ENCODE measurements around the gene RBL2.
A peak's percentile ranks its signal among the peaks of the same experiment; 100 is the strongest.
"Not testable (repeated sequence)": the region's sequence is repeated elsewhere in the genome, so short reads cannot be mapped to it uniquely, and the experiment has no call there.

Gene RBL2, protein sequence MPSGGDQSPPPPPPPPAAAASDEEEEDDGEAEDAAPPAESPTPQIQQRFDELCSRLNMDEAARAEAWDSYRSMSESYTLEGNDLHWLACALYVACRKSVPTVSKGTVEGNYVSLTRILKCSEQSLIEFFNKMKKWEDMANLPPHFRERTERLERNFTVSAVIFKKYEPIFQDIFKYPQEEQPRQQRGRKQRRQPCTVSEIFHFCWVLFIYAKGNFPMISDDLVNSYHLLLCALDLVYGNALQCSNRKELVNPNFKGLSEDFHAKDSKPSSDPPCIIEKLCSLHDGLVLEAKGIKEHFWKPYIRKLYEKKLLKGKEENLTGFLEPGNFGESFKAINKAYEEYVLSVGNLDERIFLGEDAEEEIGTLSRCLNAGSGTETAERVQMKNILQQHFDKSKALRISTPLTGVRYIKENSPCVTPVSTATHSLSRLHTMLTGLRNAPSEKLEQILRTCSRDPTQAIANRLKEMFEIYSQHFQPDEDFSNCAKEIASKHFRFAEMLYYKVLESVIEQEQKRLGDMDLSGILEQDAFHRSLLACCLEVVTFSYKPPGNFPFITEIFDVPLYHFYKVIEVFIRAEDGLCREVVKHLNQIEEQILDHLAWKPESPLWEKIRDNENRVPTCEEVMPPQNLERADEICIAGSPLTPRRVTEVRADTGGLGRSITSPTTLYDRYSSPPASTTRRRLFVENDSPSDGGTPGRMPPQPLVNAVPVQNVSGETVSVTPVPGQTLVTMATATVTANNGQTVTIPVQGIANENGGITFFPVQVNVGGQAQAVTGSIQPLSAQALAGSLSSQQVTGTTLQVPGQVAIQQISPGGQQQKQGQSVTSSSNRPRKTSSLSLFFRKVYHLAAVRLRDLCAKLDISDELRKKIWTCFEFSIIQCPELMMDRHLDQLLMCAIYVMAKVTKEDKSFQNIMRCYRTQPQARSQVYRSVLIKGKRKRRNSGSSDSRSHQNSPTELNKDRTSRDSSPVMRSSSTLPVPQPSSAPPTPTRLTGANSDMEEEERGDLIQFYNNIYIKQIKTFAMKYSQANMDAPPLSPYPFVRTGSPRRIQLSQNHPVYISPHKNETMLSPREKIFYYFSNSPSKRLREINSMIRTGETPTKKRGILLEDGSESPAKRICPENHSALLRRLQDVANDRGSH

DNA sequence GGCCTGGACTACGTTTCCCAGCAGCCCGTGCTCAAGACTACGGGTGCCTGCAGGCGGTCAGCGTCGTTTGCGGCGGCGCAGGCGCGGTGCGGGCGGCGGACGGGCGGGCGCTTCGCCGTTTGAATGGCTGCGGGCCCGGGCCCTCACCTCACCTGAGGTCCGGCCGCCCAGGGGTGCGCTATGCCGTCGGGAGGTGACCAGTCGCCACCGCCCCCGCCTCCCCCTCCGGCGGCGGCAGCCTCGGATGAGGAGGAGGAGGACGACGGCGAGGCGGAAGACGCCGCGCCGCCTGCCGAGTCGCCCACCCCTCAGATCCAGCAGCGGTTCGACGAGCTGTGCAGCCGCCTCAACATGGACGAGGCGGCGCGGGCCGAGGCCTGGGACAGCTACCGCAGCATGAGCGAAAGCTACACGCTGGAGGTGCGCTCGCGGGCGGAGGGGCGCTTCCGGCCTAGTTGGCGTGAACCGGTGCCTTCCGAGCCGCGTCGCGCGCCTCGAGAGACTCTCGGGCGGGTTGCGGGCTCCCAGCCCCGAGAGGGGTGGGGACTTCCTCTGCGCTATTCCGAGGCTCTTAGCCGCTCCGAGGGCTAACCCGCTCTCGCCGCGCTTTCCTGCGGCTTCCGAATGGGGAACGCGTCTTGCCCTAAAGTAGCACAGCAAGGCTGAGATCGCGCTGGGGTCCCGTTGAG, at the start of gene RBL2:
RBL2 (plus strand) TSS at position 95 of the 689 bp plus-strand sequence; CDS start at position 181, 86 bp downstream.
- DNase-seq (ENCODE audit: low read depth) = peak; percentile 43

DNA sequence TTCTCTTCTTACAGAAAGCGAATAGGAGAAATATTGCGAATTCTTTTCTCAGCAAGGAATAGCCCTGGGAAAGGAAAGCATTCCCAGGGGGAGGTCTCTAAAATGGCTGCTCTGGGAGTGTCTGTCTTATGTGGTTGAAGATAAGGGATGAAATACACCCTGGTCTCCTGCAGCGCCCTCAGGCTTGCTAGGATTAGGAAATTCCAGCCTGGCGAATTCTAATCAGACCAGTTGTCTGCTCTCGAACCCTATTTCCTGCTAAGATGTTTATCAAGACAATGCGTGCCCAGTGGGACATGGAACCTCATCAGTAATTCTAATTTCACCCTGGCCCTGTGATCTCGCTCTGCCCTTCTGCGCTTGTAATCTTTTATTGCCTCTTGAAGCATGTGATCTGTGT, 49.7 kb upstream of the RBL2 start:
- DNase-seq (ENCODE audit: low read depth) = not testable (repeated sequence)

DNA sequence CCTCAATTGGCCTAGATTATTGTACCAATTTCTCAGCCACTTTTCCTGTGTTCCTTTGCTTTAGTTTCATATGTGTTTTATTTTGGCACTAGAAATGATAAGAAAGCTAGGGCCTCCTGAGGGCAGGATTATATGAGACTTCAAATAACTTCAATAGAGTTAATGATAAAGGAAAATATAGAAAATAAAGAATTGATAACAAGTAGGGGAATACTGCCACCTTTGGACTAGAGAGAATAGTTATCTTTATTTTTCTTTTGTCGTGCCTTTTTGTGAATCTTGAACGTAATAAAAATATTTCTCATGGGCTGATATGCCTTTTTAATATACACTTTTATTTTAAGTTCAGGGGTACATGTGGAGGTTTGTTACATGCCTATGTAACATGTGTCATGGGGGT, 29.3 kb upstream of the RBL2 start:
- no peak for DNase-seq (ENCODE audit: low read depth)

DNA sequence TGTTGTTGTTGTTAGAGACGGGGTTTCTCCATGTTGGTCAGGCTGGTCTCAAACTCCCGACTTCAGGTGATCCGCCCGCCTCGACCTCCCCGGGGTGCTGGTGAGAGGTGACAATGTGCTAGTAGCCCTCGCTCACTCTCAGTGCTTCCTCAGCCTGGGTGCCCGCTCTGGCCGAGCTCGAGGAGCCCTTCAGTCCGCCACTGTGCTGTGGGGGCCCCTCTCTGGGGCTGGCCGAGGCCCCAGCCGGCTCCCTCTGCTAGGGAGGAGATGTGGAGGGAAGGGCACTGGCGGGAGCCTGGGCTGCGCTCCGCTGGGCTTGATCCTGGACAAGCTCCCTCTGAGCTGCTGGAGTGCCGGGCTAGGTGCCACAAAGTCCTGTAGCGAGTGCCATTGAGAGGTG, 21.7 kb upstream of the RBL2 start:
- no peak for DNase-seq (ENCODE audit: low read depth)

DNA sequence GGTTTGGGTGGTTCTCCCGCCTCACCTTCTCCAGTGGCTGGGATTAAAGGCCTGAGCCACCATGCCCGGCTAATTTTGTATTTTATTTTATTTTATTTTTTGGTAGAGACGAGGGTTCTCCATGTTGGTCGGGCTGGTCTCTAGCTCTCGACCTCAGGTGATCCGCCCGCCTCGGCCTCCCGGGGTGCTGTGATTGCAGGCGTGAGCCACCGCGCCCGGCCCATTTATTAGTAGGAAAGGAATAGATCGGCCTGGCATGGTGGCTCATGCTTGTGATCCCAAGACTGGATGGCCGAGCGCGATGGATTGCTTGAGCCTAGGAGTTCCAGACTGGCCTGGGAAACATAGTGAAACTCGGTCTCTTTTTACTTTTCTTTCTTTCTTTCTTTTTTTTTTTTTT, 20.4 kb upstream of the RBL2 start:
- no peak for DNase-seq (ENCODE audit: low read depth)

DNA sequence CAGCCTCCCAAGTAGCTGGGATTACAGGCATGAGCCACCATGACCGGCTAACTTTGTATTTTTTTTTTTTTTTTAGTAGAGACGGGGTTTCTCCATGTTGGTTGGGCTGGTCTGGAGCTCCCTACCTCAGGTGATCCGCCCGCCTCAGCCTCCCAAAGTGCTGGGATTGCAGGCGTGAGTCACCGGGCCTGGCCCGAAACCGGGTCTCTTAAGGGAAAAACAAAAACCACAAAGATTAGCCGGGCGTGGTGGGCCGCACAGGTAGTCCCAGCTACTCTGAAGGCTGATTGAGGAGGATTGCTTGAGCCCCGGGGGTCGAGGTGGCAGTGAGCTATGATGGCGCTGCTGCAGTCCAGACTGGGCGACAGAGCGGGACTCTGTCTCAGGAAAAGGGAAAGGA, 19.9 kb upstream of the RBL2 start:
- no peak for DNase-seq (ENCODE audit: low read depth)

DNA sequence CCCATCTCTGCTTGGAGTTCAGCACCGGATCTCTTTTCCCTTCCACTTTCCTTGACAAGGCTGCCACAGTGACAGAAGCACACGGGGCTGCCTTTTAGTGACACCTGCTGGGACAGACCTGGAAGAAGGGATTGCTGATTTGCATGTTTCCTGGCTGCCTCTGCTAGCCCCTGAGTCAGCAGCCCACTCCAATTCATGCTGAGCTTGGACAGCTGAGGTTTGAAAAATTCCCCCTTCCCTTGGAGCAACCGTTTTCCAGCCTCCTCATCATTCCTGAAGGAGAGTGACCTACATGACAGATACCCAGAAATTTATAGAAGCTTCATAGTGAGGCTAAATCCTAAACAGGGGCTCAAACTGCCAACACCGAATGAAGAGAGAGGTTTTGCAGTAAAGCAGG, 18.8 kb upstream of the RBL2 start:
- DNase-seq (ENCODE audit: low read depth) = no peak

DNA sequence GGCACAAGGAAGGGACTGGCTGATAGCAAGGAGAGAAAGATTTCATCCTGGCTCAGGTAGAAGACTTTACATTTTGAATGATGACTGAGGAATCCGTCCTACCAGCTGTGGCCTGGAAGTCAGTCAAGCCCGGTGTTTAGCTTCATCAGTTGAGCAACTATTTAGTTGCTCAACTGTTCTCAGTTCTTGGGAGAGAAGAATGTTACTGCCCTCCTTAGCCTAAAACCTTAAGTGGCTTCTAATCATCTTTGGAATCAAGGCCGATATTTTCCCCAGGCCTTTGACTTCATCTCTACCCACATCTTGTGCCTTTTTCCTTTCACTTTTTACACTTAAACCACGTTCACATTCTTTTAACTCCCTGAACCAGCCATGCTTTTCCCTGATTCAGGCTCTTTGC, 17.3 kb upstream of the RBL2 start:
- DNase-seq (ENCODE audit: low read depth) = no peak

DNA sequence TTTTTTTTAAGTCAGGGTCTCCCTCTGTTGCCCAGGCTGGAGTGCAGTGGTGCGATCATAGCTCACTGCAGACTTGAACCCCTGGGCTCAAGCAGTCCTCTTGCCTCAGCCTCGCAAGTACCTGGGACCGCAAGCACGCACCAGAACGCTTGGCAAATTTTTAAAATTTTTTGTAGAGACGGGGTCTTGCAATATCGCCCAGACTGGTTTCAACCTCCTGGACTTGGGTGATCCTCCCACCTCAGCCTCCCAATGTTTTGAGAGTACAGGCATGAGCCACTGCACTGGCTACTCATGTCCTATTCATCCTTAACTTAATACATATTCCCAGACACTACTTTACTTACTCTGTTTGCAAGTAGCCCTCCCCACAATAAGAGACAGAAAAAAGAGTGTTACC, 16.3 kb upstream of the RBL2 start:
- no peak for DNase-seq (ENCODE audit: low read depth)

DNA sequence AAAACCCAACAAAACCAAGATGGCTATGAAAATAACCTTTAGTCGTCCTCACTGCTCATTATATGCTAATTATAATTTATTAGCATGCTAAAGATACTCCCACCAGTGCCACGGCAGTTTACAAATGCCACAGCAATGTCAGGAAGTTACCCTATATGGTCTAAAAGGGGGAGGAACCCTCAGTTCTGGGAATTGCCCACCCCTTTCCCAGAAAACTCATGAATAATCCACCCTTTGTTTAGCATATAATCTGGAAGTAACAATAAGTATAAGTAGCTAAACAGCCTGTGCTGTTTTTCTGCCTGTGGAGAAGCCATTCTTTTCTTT, 14.9 kb upstream of the RBL2 start:
- not testable (repeated sequence) for DNase-seq (ENCODE audit: low read depth)

DNA sequence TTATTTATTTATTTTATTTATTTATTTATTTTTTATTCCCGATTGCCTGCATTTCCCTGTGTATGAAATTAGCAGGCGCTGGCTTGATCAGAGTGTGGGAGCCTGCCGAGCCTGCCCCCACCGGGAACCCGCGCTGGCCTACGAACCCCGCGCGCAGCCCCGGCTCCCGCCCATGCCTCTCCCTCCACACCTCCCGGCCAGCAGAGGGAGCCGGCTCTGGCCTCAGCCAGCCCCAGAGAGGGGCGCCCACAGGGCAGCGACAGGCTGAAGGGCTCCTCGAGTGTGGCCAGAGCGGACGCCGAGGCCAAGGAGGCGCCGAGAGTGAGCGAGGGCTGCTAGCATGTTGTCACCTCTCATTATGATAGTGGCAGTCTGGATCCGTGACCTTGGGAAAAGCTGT, 13.0 kb upstream of the RBL2 start:
- no peak for DNase-seq (ENCODE audit: low read depth)

DNA sequence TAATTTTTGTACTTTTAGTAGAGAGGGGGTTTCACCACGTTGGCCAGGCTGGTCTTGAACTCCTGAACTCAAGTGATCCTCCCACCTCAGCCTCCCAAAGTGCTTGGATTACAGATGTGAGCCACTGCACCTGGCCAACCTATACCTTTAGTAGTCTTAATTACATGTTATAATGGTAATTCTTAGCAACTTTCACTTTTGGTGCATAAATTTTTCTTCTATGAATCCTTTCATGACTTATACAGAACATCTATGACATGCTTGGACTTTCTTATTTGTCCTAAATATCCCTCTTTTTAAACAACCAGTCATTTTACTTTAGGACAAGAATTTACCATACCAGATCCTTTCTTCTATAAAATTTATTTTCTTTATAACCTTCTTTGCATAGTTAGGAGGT, 10.3 kb upstream of the RBL2 start:
- DNase-seq (ENCODE audit: low read depth) = not testable (repeated sequence)

DNA sequence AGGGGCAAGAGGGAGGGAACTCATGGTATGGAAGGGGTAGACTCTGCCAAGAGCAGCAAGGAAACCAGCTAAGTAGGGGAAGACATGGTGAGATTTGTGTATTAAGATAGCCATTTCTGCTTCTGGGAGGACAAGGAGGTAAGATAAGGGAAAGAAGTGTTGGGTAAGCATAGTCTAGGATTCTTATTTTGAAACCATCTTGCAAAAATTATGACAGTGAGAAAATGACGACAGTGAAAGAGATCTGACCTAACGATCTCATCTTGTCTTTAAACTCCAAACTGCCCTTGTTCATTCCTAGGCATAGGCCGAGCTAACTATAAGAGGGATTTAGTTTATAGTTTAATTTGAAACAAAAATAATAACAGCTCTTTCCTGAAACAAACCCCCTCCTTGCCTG, 5.6 kb upstream of the RBL2 start:
- DNase-seq (ENCODE audit: low read depth) = no peak

DNA sequence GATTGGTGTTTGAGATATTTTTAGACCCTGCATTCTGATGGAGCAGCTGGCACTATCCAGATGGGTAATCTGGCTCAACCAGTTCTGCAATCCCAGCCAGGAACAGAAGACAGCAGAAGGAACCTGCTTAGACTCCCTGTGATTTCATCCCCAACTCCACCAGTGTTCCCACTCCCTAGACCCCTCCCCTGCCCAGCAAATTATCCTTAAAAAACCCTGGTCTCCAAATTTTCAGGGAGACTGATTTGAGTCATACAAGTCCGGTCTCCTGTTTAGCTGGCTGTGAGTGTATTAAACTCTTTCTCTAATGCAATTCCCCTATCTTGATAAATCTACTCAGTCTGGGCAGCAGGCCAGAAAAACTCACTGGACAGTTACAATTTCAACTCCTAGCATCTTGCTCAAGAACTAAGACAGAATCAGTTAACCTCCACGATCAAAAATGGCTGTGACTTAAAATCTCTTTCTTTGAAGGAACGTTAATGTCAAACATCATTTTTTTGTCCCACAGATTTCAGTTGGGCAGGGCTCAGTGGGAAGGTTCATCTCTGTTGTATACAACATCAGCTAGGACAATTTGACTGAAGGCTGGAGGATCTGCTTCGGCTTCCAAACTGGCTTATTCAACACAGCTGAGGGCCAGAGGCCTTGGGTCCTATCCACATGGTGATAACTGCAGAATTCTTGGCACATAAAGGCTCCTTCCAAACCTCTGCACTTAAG, 4.9 kb upstream of the RBL2 start:
- DNase-seq (ENCODE audit: low read depth) = no peak

DNA sequence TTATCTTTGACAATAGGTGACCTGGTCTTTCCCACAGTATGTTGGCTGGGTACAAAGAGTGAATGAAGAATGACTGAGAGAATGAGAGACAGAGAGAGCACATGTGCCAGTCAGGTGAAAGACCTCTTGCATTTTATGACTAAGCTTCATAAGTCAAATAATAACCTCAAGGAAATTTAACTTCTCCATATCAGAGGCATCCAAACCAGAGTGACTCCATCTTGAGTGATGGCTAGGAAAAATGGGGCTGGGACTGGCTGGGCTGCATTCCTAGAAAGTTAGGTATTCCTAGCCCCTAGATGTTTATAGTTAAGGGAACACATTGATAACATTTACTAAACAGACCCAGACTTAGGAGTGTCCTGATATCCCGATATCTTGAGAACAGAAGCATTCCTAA, 3.9 kb upstream of the RBL2 start:
- no peak for DNase-seq (ENCODE audit: low read depth)

DNA sequence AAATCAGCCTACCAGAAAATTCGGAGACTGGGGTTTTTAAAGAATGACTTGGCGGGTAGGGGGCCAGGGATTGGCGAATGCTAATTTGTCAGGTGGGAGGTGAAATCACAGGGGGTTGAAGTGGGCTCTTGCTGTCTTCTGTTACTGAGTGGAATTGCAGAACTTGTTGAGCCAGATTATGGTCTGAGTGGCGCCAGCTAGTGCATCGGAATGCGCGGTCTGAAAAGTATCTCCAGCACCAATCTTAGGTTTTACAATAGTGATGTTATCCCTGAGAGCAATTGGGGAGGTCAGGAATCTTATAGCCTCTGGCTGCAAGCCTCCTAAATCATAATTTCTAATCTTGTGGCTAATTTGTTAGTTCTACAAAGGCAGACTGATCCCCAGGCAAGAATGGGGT, 762 bp upstream of the RBL2 start:
- DNase-seq (ENCODE audit: low read depth) = no peak

DNA sequence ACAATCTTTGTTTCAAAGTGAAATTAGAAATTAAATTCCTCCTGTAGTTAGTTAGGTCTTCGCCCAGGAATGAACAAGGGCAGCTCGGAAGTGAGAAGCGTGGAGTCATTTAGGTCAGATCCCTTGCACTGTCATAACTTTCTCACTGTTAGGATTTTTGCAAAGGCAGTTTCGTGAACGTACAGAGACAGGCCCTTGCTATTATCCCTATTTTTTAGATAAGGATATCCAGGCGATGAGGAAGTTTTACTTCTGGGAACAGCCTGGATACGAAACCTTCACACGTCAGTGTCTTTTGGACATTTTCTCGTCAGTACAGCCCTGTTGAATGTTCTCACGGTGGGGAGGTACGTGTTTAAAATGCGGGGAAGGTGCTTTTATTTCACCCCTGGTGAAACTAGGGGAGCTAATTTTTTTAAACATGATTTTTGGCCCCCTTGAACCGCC, 318 bp upstream of the RBL2 start:
- DNase-seq (ENCODE audit: low read depth) = no peak

DNA sequence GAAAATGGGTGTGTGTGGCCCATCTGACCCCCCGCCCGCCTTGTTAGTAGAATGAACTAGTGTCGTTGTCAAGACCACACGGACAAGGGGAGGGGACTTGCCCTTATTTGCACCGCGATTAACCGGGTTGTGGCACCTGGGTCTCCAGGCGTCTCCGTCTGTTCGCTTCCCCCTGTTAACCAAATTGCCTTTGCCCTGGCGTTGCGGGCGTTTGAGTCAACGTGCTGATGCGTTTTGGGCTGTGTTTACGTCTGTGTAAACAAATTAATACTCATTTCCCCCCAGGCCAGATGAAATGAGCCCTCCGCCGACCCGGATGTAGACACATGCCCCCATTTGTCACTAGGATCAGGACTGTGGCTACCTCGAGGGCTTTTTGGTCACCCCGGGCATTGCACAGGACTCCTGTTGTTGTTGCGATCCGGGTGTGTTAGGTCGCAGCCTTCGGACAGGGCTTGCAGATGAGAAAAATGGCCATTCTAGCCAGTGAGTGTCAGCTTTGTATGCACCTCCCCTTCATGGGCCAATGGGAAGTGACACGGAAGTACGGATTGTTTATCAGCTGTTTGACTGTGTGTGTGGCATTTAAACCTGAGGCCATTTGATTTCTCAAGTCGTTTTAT, 906 bp downstream of the RBL2 start:
- DNase-seq (ENCODE audit: low read depth) = peak; percentile 39

DNA sequence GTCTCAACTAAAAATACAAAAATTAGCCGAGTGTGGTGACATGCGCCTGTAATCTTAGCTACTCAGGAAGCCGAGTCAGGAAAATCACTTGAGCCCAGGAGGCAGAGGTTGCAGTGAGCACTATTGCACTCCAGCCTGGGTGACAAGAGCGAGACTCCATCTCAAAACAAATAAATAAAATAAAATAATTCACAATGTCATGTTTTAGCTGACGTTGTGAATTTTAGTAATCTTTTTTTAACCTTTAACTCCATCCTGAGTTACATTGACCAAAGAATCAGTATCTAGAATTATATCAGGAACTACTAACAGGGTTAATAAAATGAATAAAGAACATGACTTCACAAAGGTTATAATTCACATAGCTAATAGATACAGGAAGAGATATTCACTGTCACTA, 5.9 kb downstream of the RBL2 start:
- no peak for DNase-seq (ENCODE audit: low read depth)

DNA sequence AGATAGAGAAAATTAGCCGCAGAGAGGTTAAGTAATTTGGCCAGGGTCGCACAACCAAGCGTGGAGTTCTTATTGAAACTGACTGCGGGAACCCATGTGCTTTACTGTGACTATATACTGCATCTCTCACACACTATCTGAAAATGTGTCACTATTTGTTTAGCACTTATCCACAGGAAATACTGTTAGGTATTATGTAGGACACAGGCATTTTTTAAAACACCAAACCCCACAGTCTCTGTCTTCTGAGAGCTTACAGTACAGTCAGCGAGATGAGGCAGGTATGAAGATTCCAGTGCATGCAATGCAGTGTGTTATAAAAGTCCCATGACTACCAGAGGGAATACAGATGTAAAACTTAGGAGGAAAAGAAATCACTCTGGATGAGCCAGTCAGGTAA, 11.3 kb downstream of the RBL2 start:
- no peak for DNase-seq (ENCODE audit: low read depth)

DNA sequence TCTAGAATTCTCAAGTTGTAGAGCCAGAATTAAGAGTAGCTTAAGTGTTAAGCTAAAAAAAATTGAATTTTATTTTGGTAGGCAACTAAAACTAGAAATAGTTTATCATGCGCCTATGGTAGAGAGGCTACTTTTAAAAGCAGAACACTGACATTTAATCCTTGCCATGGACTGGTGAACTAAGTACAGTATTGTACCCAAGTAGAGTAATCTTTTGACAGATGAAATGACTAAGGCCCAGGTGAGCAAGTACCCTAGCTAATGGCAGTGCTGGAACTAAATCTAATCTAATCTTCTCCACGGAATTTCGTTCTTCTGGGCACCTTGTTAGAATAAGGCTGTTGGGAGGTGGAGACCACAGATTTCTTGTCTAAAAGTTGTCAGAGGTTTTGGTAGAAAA, 11.8 kb downstream of the RBL2 start:
- DNase-seq (ENCODE audit: low read depth) = no peak
